SK-N-MC (cell line): Measurements from ENCODE around the gene SDSL.
A peak's percentile ranks its signal among the peaks of the same experiment; 100 is the strongest.

Source experiments
- EZH2 ChIP-seq: fragments of 200-600 bp; sonication (generic); IDR thresholded peaks from one replicate; pipeline ENCODE4 v1.6.1; 2017; ENCODE audit warnings: antibody characterized with exemption
- POLR2AphosphoS5 ChIP-seq: IDR thresholded peaks from 2 replicates; pipeline ENCODE4 v1.6.1; 2012; ENCODE audit warnings: mild to moderate bottlenecking, low read depth, low read length, borderline replicate concordance

GRCh38 chr12:113471619-113472171 lies 49.5 kb downstream of the SDSL start, which contains the start of gene LHX5:
- TF ChIP-seq EZH2 (peak; percentile 73), POLR2AphosphoS5 (no peak)
